Gastroesophageal sphincter (tissue), 4 donors: Measurements from ENCODE around the gene BOC. TPM values are rescaled to one million over a fixed set of nuclear protein-coding genes. Genes with fewer than 3 reads are reported as not detected.
A peak's percentile ranks its signal among the peaks of the same experiment; 100 is the strongest.

Source experiments
- ATAC-seq: fragments of 150-250 bp; one replicate; pipeline ENCODE4 v1.9.1; 2016; ENCODE audit warnings: mild to moderate bottlenecking, moderate library complexity
- H3K27ac ChIP-seq, 4 donors: fragments of 200-600 bp; sonication (generic) in 3 of 4; 1 replicate in 3 of 4; 2 replicates in 1 of 4; pipeline ENCODE4 v1.5.1; 2016 to 2019
- H3K27me3 ChIP-seq: fragments of 200-600 bp; sonication (generic); one replicate; pipeline ENCODE4 v1.5.1; 2019
- H3K36me3 ChIP-seq, 2 donors: fragments of 200-600 bp; sonication (generic); one replicate each; pipeline ENCODE4 v1.5.1; 2019; ENCODE audit warnings: control low read depth in 1 of 2
- H3K4me1 ChIP-seq, 3 donors: fragments of 200-600 bp; sonication (generic); 1 replicate in 2 of 3; 2 replicates in 1 of 3; pipeline ENCODE4 v1.5.1; 2016 to 2019; ENCODE audit warnings: control low read depth in 2 of 3
- H3K4me3 ChIP-seq, 2 donors: fragments of 200-600 bp; sonication (generic); one replicate each; pipeline ENCODE4 v1.5.1; 2019; ENCODE audit warnings: mild to moderate bottlenecking in 1 of 2, moderate library complexity in 1 of 2
- H3K9me3 ChIP-seq, 3 donors: fragments of 200-600 bp; sonication (generic); one replicate each; pipeline ENCODE4 v1.5.1; 2017 to 2019; ENCODE audit warnings: control low read depth in 2 of 3
- CTCF ChIP-seq, 4 experiments: fragments of 200-600 bp in 2 of 4; fragments of 450-650 bp in 2 of 4; sonication (generic) in 1 of 4; IDR thresholded peaks; one replicate each; pipeline ENCODE4 v1.5.1; 2017 to 2019; ENCODE audit warnings: antibody characterized with exemption in 4 of 4, mild to moderate bottlenecking in 2 of 4, moderate library complexity in 2 of 4
- EP300 ChIP-seq: sonication (generic); formaldehyde crosslinking; IDR thresholded peaks from one replicate; pipeline ENCODE4 v1.6.1; 2017; ENCODE audit warnings: antibody characterized with exemption, mild to moderate bottlenecking
- POLR2A ChIP-seq, 2 donors: fragments of 450-650 bp; IDR thresholded peaks; one replicate each; pipeline ENCODE4 v1.6.1; 2017; ENCODE audit warnings: antibody characterized with exemption in 2 of 2, mild to moderate bottlenecking in 2 of 2, moderate library complexity in 1 of 2
- POLR2AphosphoS5 ChIP-seq: sonication (generic); formaldehyde crosslinking; IDR thresholded peaks from one replicate; pipeline ENCODE4 v1.6.1; 2017; ENCODE audit warnings: antibody characterized with exemption
- WGBS, 2 donors: methylation state at CpG; one replicate each; pipeline ENCODE4 v1.1.5; 2018; ENCODE audit warnings: low coverage in 1 of 2; 5-methylcytosine and 5-hydroxymethylcytosine counted together
- total RNA-seq, 4 donors: library from RNA; depleted of rRNA; stranded (reverse); fragments of >200 nt; gene quantifications; one replicate each; pipeline ENCODE4 v1.1.0, GENCODE V29; 2016

BOC gene
- total RNA-seq, 4 donors from 2014 or later = 41.5 to 130 (median 73.9) TPM

- ATAC-seq = no peak
- no peak for TF ChIP-seq POLR2A (IDR thresholded peaks at IDR 0.05)
- TF ChIP-seq CTCF (IDR thresholded peaks at IDR 0.05) = no peak
- no peak for TF ChIP-seq POLR2AphosphoS5
- TF ChIP-seq EP300 = no peak
- Histone ChIP-seq H3K27me3 (no peaks in the 10 kb centered on the region), H3K9me3 (no peaks in the 10 kb centered on the region), H3K4me1 (peaks cover 0 to 82% (median 11%) of the 10 kb centered on the region in 3 donors), H3K4me3 (no peak overlapping the region), H3K27ac (peak overlapping the region in 3 of 4 donors; percentile 66 to 98 (median 97)), H3K36me3 (peaks cover 0 to 38% of the 10 kb centered on the region in 2 donors)
- WGBS, 2 donors = 37 to 47% methylated on average over 2 of the region's 2 CpGs
Measured at GRCh38 chr3:113214917-113215595, 3.7 kb downstream of the BOC start.

GRCh38 chr3:113216393-113216792 lies 5.0 kb downstream of the BOC start:
- Histone ChIP-seq H3K27ac (peak overlapping the region in 3 of 4 donors; percentile 7 to 97 (median 48)), H3K27me3 (no peaks in the 10 kb centered on the region), H3K4me3 (no peak overlapping the region), H3K9me3 (no peaks in the 10 kb centered on the region), H3K36me3 (peaks cover 0 to 44% of the 10 kb centered on the region in 2 donors), H3K4me1 (peaks cover 3 to 88% (median 15%) of the 10 kb centered on the region in 3 donors)
- no peak for TF ChIP-seq POLR2AphosphoS5
- WGBS, 2 donors = 41 to 57% methylated on average over 1 to 5 of the region's 5 CpGs
- ATAC-seq = no peak

- no peak for ATAC-seq
- peak overlapping the region in 3 of 4 donors; percentile 3 to 97 (median 49) for H3K27ac ChIP-seq
- H3K27me3 ChIP-seq = no peaks in the 10 kb centered on the region
Measured at GRCh38 chr3:113218011-113218680, 6.8 kb downstream of the BOC start.

GRCh38 chr3:113218681-113219045 lies 7.3 kb downstream of the BOC start:
- Histone ChIP-seq H3K36me3 (peaks cover 0 to 55% of the 10 kb centered on the region in 2 donors), H3K4me1 (peaks cover 13 to 100% (median 18%) of the 10 kb centered on the region in 3 donors), H3K27me3 (no peaks in the 10 kb centered on the region), H3K27ac (peak overlapping the region in 3 of 4 donors; percentile 15 to 97 (median 38)), H3K4me3 (no peak overlapping the region), H3K9me3 (no peaks in the 10 kb centered on the region)
- TF ChIP-seq EP300 = no peak
- TF ChIP-seq CTCF (IDR thresholded peaks at IDR 0.05) = no peak
- TF ChIP-seq POLR2A (IDR thresholded peaks at IDR 0.05) = no peak
- no peak for TF ChIP-seq POLR2AphosphoS5
- ATAC-seq = no peak
- 100% methylated on average over 1 of the region's 1 CpG; no CpG with 5 or more reads in 1 of the 2 donors for WGBS, 2 donors

More at GRCh38 chr3:113218011-113218680, 6.8 kb downstream of the BOC start:
- no peak for TF ChIP-seq POLR2A (IDR thresholded peaks at IDR 0.05)
- no peak for TF ChIP-seq CTCF (IDR thresholded peaks at IDR 0.05)
- no peak for TF ChIP-seq EP300
- TF ChIP-seq POLR2AphosphoS5 = no peak
- Histone ChIP-seq H3K4me3 (no peak overlapping the region), H3K36me3 (peaks cover 0 to 50% of the 10 kb centered on the region in 2 donors), H3K9me3 (no peaks in the 10 kb centered on the region), H3K4me1 (peaks cover 13 to 100% (median 19%) of the 10 kb centered on the region in 3 donors)
- 64 to 68% methylated on average over 4 to 9 of the region's 10 CpGs for WGBS, 2 donors

GRCh38 chr3:113219605-113220300 lies 8.4 kb downstream of the BOC start:
- H3K27ac ChIP-seq = peak overlapping the region in 3 of 4 donors; percentile 26 to 97 (median 38)
- WGBS, 2 donors = 62 to 79% methylated on average over 5 to 6 of the region's 6 CpGs

More at GRCh38 chr3:113219605-113220300, 8.4 kb downstream of the BOC start:
- Histone ChIP-seq H3K4me3 (no peak overlapping the region), H3K27me3 (no peaks in the 10 kb centered on the region), H3K9me3 (no peaks in the 10 kb centered on the region), H3K4me1 (peaks cover 13 to 100% (median 20%) of the 10 kb centered on the region in 3 donors), H3K36me3 (peaks cover 0 to 66% of the 10 kb centered on the region in 2 donors)
- no peak for TF ChIP-seq POLR2AphosphoS5
- TF ChIP-seq CTCF (IDR thresholded peaks at IDR 0.05) = no peak
- no peak for TF ChIP-seq POLR2A (IDR thresholded peaks at IDR 0.05)
- TF ChIP-seq EP300 = no peak
- ATAC-seq = no peak
